ENCODE results near the gene ZSCAN26. TPM values are rescaled to one million over a fixed set of nuclear protein-coding genes. Genes with fewer than 3 reads are reported as not detected.
"Not testable (repeated sequence)": the region's sequence is repeated elsewhere in the genome, so short reads cannot be mapped to it uniquely, and the experiment has no call there.

The ZSCAN26 gene
- total RNA-seq, 1 donor from 2014 or later: 5.9 TPM

DNA sequence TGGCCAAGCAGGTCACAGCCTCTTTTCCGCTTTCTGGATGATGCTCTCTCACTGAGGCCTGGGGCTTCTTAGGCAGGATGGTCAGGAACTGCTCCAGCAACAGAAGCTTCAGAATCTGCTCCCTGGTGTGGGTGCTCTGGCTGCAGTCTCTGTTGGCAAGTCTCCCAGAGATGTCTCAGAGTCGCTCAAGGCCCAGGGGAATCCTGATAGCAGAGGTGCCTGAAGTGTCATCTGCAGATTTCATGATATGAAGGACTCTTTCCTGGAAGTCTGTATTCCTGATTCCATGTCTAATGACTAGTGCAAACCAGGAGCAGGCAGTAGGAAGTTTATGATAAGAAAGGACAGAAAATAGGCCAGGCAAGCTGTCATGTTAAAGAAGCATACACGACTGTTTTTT lies 48.7 kb downstream of the ZSCAN26 start:
- DNase-seq (ENCODE audit: low spot score): no peak

DNA sequence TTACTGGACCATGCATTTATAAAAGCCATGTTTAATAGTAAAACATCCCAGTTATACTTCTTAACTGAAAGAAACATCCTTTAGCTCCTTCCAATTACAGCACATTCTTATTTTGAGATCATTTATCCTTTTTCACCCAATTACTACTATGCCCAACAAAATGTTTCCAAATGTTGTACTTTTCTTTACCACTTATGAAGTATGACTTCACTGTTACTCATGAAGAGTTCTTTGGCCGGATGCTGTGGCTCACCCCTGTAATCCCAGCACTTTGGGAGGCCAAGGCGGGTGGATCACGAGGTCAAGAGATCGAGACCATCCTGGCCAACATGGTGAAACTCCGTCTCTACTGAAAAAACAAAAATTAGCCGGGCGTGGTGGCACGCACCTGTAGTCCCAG lies 50.9 kb downstream of the ZSCAN26 start:
- DNase-seq (ENCODE audit: low spot score): not testable (repeated sequence)

DNA sequence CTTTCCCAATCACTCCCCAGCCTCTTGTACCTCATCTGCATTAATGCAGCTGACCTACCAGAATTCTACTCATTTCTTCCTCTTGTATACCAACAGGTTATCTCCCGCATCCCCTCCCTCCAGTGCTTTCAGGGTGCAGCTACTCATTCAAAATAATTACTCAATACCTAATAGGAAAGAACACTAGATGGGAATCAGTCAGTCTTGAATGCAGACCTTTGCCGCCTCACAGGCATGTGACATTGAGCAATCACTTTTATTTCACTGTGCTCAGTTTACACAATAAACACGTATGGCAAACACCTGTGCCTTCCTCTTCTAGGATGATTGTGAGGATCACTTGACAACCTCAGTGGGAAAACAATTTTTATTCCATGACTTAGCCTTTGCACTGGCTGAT lies 55.7 kb downstream of the ZSCAN26 start:
- no peak for DNase-seq (ENCODE audit: low spot score)

DNA sequence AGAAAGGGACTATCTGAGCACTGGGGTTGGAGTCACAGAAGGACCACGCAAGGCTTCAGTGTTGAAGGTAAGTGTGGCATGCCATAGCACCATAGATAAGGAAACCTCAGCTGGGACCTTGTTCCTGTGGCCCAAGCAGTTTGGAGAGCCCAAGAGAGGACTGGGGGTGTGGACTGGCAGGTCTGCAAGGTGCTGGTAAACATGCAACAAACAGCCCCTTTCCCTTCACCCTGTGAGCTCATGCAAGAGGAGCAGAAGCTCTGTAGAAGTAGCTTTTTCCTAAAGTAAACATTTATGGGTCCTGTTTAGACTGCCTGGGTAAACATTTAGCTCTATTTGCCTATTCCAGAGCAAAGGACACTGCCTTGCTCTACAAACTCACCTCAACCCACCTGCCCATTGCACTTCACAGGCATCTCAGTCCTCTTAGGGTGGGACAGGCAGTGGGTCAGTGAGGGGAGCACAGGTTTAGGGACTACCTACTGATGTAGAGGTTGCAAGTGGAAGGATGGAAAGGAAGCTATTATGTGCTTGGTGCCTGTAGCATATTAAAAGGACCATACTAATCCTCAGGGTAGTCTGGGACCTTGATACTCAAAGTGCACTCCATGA lies 57.0 kb downstream of the ZSCAN26 start:
- DNase-seq (ENCODE audit: low spot score): no peak

DNA sequence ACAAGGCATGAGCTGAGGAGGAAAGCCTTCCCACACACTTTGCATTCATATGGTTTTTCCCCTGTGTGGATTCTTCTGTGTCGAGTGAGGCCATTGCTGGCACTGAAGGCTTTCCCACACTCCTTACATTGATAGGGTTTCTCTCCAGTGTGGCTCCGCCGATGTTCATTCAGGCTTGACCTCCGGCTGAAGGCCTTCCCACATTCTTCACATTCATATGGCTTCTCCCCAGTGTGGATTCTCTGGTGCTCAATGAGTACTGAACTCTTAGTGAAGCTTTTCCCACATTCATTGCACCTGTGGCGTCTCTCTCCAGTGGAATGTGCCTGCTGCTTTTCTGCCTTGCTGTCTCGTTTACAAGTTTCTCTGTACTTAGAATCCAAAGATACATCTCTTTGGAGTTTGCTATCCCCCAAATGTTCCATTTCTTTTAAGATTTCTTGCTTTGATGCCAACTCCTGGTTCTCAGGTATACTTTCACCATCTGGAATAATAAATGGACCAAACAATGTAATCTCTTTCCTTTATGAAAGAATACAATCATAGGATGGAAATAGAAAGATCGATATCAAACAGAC lies 59.5 kb downstream of the ZSCAN26 start:
- no peak for DNase-seq (ENCODE audit: low spot score)

Other genes starting within 250 kb of the ZSCAN26 start
- gene ZNF165, start 186.6 kb upstream of the ZSCAN26 start, total RNA-seq: 0.19 TPM
- 3.4 TPM for gene ZSCAN16, start 142.5 kb upstream of the ZSCAN26 start, total RNA-seq
- gene ZKSCAN8, start 125.3 kb upstream of the ZSCAN26 start, total RNA-seq: 15.1 TPM
- 6.4 TPM for gene ZSCAN9, start 41.9 kb upstream of the ZSCAN26 start, total RNA-seq
- gene ZKSCAN4, start 14.9 kb upstream of the ZSCAN26 start, total RNA-seq: 2.7 TPM
- 3.1 TPM for gene NKAPL, start 7.8 kb upstream of the ZSCAN26 start, total RNA-seq
- 4.0 TPM for gene PGBD1, start 14.4 kb downstream of the ZSCAN26 start, total RNA-seq
- 5.8 TPM for gene ZSCAN31, start 69.0 kb downstream of the ZSCAN26 start, total RNA-seq
- gene ZKSCAN3, start 82.8 kb downstream of the ZSCAN26 start, total RNA-seq: 3.0 TPM
- 3.5 TPM for gene ZSCAN12, start 132.6 kb downstream of the ZSCAN26 start, total RNA-seq
- gene ZSCAN23, start 176.3 kb downstream of the ZSCAN26 start, total RNA-seq: 1.5 TPM
- gene GPX6, start 248.7 kb downstream of the ZSCAN26 start, total RNA-seq: not detected

Measured in mesenteric fat pad (tissue), 1 donor.